Gastroesophageal sphincter (tissue), 4 donors: ENCODE results near the gene BCORL1. TPM values are rescaled to one million over a fixed set of nuclear protein-coding genes. Genes with fewer than 3 reads are reported as not detected.
A peak's percentile ranks its signal among the peaks of the same experiment; 100 is the strongest.

ENCODE experiments used
- ATAC-seq: fragments of 150-250 bp; one replicate; pipeline ENCODE4 v1.9.1; 2016; ENCODE audit warnings: mild to moderate bottlenecking, moderate library complexity
- H3K27ac ChIP-seq, 4 donors: fragments of 200-600 bp; sonication (generic) in 3 of 4; 1 replicate in 3 of 4; 2 replicates in 1 of 4; pipeline ENCODE4 v1.5.1; 2016 to 2019
- H3K27me3 ChIP-seq: fragments of 200-600 bp; sonication (generic); one replicate; pipeline ENCODE4 v1.5.1; 2019
- H3K36me3 ChIP-seq, 2 donors: fragments of 200-600 bp; sonication (generic); one replicate each; pipeline ENCODE4 v1.5.1; 2019; ENCODE audit warnings: control low read depth in 1 of 2
- H3K4me1 ChIP-seq, 3 donors: fragments of 200-600 bp; sonication (generic); 1 replicate in 2 of 3; 2 replicates in 1 of 3; pipeline ENCODE4 v1.5.1; 2016 to 2019; ENCODE audit warnings: control low read depth in 2 of 3
- H3K4me3 ChIP-seq, 2 donors: fragments of 200-600 bp; sonication (generic); one replicate each; pipeline ENCODE4 v1.5.1; 2019; ENCODE audit warnings: mild to moderate bottlenecking in 1 of 2, moderate library complexity in 1 of 2
- H3K9me3 ChIP-seq, 3 donors: fragments of 200-600 bp; sonication (generic); one replicate each; pipeline ENCODE4 v1.5.1; 2017 to 2019; ENCODE audit warnings: control low read depth in 2 of 3
- CTCF ChIP-seq, 4 experiments: fragments of 200-600 bp in 2 of 4; fragments of 450-650 bp in 2 of 4; sonication (generic) in 1 of 4; IDR thresholded peaks; one replicate each; pipeline ENCODE4 v1.5.1; 2017 to 2019; ENCODE audit warnings: antibody characterized with exemption in 4 of 4, mild to moderate bottlenecking in 2 of 4, moderate library complexity in 2 of 4
- EP300 ChIP-seq: sonication (generic); formaldehyde crosslinking; IDR thresholded peaks from one replicate; pipeline ENCODE4 v1.6.1; 2017; ENCODE audit warnings: antibody characterized with exemption, mild to moderate bottlenecking
- POLR2A ChIP-seq, 2 donors: fragments of 450-650 bp; IDR thresholded peaks; one replicate each; pipeline ENCODE4 v1.6.1; 2017; ENCODE audit warnings: antibody characterized with exemption in 2 of 2, mild to moderate bottlenecking in 2 of 2, moderate library complexity in 1 of 2
- POLR2AphosphoS5 ChIP-seq: sonication (generic); formaldehyde crosslinking; IDR thresholded peaks from one replicate; pipeline ENCODE4 v1.6.1; 2017; ENCODE audit warnings: antibody characterized with exemption
- WGBS, 2 donors: methylation state at CpG; one replicate each; pipeline ENCODE4 v1.1.5; 2018; ENCODE audit warnings: low coverage in 1 of 2; 5-methylcytosine and 5-hydroxymethylcytosine counted together
- total RNA-seq, 4 donors: library from RNA; depleted of rRNA; stranded (reverse); fragments of >200 nt; gene quantifications; one replicate each; pipeline ENCODE4 v1.1.0, GENCODE V29; 2016

The BCORL1 gene
- total RNA-seq, 4 donors from 2014 or later, result 2.8 to 10.4 (median 6.6) TPM

- no CpG with 5 or more reads among the region's 7 CpGs for WGBS, 2 donors
- ATAC-seq, result no peak
- TF ChIP-seq POLR2A (IDR thresholded peaks at IDR 0.05) (no peak), POLR2AphosphoS5 (no peak)
- Histone ChIP-seq H3K4me3 (no peak overlapping the region), H3K27me3 (no peaks in the 10 kb centered on the region), H3K27ac (peak overlapping the region in 2 of 4 donors; percentile 10 to 61), H3K9me3 (no peaks in the 10 kb centered on the region), H3K36me3 (no peaks in the 10 kb centered on the region), H3K4me1 (no peaks in the 10 kb centered on the region)
These were observed 100.7 kb downstream of the BCORL1 start for GRCh38 chrX:130083107-130083490.

- Histone ChIP-seq H3K9me3 (no peaks in the 10 kb centered on the region), H3K4me1 (no peaks in the 10 kb centered on the region), H3K4me3 (no peak overlapping the region), H3K27me3 (no peaks in the 10 kb centered on the region), H3K36me3 (no peaks in the 10 kb centered on the region), H3K27ac (no peak overlapping the region)
- no peak for ATAC-seq
- 90% methylated on average over 5 of the region's 15 CpGs; no CpG with 5 or more reads in 1 of the 2 donors for WGBS, 2 donors
- TF ChIP-seq POLR2A (IDR thresholded peaks at IDR 0.05) (no peak), CTCF (IDR thresholded peaks at IDR 0.05) (no peak), POLR2AphosphoS5 (no peak), EP300 (no peak)
These were observed 101.4 kb downstream of the BCORL1 start for GRCh38 chrX:130083656-130084382.

- ATAC-seq, result no peak
- TF ChIP-seq POLR2A (IDR thresholded peaks at IDR 0.05) (no peak), POLR2AphosphoS5 (no peak), CTCF (IDR thresholded peaks at IDR 0.05) (no peak), EP300 (no peak)
- no peak overlapping the region for H3K4me3 ChIP-seq
- no CpG with 5 or more reads among the region's 9 CpGs for WGBS, 2 donors
- H3K4me1 ChIP-seq, result no peaks in the 10 kb centered on the region
- H3K27ac ChIP-seq, result peak overlapping the region in 2 of 4 donors; percentile 45 to 47
- H3K36me3 ChIP-seq, result no peaks in the 10 kb centered on the region
- no peaks in the 10 kb centered on the region for H3K9me3 ChIP-seq
- no peaks in the 10 kb centered on the region for H3K27me3 ChIP-seq
These were observed 102.3 kb downstream of the BCORL1 start for GRCh38 chrX:130084631-130085237.

- WGBS, 2 donors, result 67% methylated on average over 3 of the region's 11 CpGs; no CpG with 5 or more reads in 1 of the 2 donors
- TF ChIP-seq EP300, result no peak
- no peak for TF ChIP-seq CTCF (IDR thresholded peaks at IDR 0.05)
- no peak for TF ChIP-seq POLR2AphosphoS5
- no peak for TF ChIP-seq POLR2A (IDR thresholded peaks at IDR 0.05)
- no peaks in the 10 kb centered on the region for H3K9me3 ChIP-seq
- no peaks in the 10 kb centered on the region for H3K4me1 ChIP-seq
- no peaks in the 10 kb centered on the region for H3K36me3 ChIP-seq
- peak overlapping the region in 2 of 4 donors; percentile 46 to 47 for H3K27ac ChIP-seq
- peak; percentile 20 for ATAC-seq
- H3K27me3 ChIP-seq, result no peaks in the 10 kb centered on the region
- H3K4me3 ChIP-seq, result no peak overlapping the region
These were observed 103.4 kb downstream of the BCORL1 start for GRCh38 chrX:130085551-130086446.
